Dermis blood vessel endothelial cell (primary cell): ENCODE measurements around the gene MYO16. TPM values are rescaled to one million over a fixed set of nuclear protein-coding genes. Genes with fewer than 3 reads are reported as not detected.
"Not testable (repeated sequence)": the region's sequence is repeated elsewhere in the genome, so short reads cannot be mapped to it uniquely, and the experiment has no call there.

Experiments used
- DNase-seq: peaks from one replicate; pipeline ENCODE4 v3.0.0; 2010
- total RNA-seq: library from RNA; depleted of rRNA; stranded (reverse); fragments of >200 nt; gene quantifications from 2 replicates; pipeline ENCODE4 v1.2.3, GENCODE V29; 2014

Gene MYO16
- total RNA-seq, 1 donor from 2014 or later: not detected

- not testable (repeated sequence) for DNase-seq
Observed at GRCh38 chr13:109092186-109092585, 462.8 kb downstream of the MYO16 start.

GRCh38 chr13:109093998-109094397, 464.6 kb downstream of the MYO16 start:
- DNase-seq: no peak

GRCh38 chr13:109095126-109095525, 465.7 kb downstream of the MYO16 start:
- no peak for DNase-seq

GRCh38 chr13:109096101-109096500, 466.7 kb downstream of the MYO16 start:
- DNase-seq: no peak

GRCh38 chr13:109100705-109101304, 471.4 kb downstream of the MYO16 start:
- no peak for DNase-seq

GRCh38 chr13:109101550-109102144, 472.2 kb downstream of the MYO16 start:
- no peak for DNase-seq

GRCh38 chr13:109105899-109106298, 476.5 kb downstream of the MYO16 start:
- no peak for DNase-seq

GRCh38 chr13:109110159-109110558, 480.7 kb downstream of the MYO16 start:
- DNase-seq: no peak

GRCh38 chr13:109111141-109111540, 481.7 kb downstream of the MYO16 start:
- no peak for DNase-seq

- no peak for DNase-seq
Observed at GRCh38 chr13:109113427-109113826, 484.0 kb downstream of the MYO16 start.

- no peak for DNase-seq
Observed at GRCh38 chr13:109114162-109114561, 484.8 kb downstream of the MYO16 start.

- DNase-seq: no peak
Observed at GRCh38 chr13:109114991-109115390, 485.6 kb downstream of the MYO16 start.

- no peak for DNase-seq
Observed at GRCh38 chr13:109118521-109118920, 489.1 kb downstream of the MYO16 start.

- DNase-seq: no peak
Observed at GRCh38 chr13:109119896-109120295, 490.5 kb downstream of the MYO16 start.

- DNase-seq: no peak
Observed at GRCh38 chr13:109121826-109122225, 492.4 kb downstream of the MYO16 start.

- DNase-seq: no peak
Observed at GRCh38 chr13:109123971-109124370, 494.6 kb downstream of the MYO16 start.

GRCh38 chr13:109126178-109126577, 496.8 kb downstream of the MYO16 start:
- no peak for DNase-seq

- no peak for DNase-seq
Observed at GRCh38 chr13:109126891-109127641, 497.7 kb downstream of the MYO16 start.

- no peak for DNase-seq
Observed at GRCh38 chr13:109128121-109128520, 498.7 kb downstream of the MYO16 start.

GRCh38 chr13:109130093-109130835, 500.9 kb downstream of the MYO16 start:
- DNase-seq: no peak

GRCh38 chr13:109131698-109132257, 502.4 kb downstream of the MYO16 start:
- no peak for DNase-seq

- DNase-seq: no peak
Observed at GRCh38 chr13:109135018-109135417, 505.6 kb downstream of the MYO16 start.

- DNase-seq: no peak
Observed at GRCh38 chr13:109136873-109137272, 507.5 kb downstream of the MYO16 start.
